GM23338 (cell line): ENCODE results near the gene GNAO1. TPM values are rescaled to one million over a fixed set of nuclear protein-coding genes. Genes with fewer than 3 reads are reported as not detected.

Source experiments
- ATAC-seq: fragments of 200-7000 bp; cut with Tn5 transposase; 3 replicates; pipeline ENCODE4 v1.9.1; 2020
- DNase-seq: peaks from one replicate; pipeline ENCODE4 v3.0.0-alpha.2; 2015; ENCODE audit warnings: low spot score
- H2AFZ ChIP-seq: fragments of 200-600 bp; sonication (generic); 2 replicates; pipeline ENCODE4 v1.8.0; 2016; ENCODE audit warnings: antibody characterized with exemption, mild to moderate bottlenecking, moderate library complexity
- H3F3A ChIP-seq: fragments of 200-600 bp; sonication (generic); replicated peaks from 2 replicates; pipeline ENCODE4 v1.8.0; 2017; ENCODE audit warnings: antibody characterized with exemption, mixed run types, low read depth
- H3K27ac ChIP-seq: fragments of 200-600 bp; sonication (generic); 2 replicates; pipeline ENCODE4 v1.6.1; 2016; ENCODE audit warnings: low read depth
- H3K27me3 ChIP-seq: fragments of 200-600 bp; sonication (generic); 2 replicates; pipeline ENCODE4 v1.8.0; 2016; ENCODE audit warnings: mild to moderate bottlenecking, mixed run types, moderate library complexity; ENCODE audit not compliant: insufficient read depth
- H3K36me3 ChIP-seq: fragments of 200-600 bp; sonication (generic); 2 replicates; pipeline ENCODE4 v1.8.0; 2016; ENCODE audit warnings: mild to moderate bottlenecking; ENCODE audit not compliant: insufficient read depth
- H3K4me1 ChIP-seq: fragments of 200-600 bp; sonication (generic); 2 replicates; pipeline ENCODE4 v1.8.0; 2016; ENCODE audit warnings: mild to moderate bottlenecking, moderate library complexity; ENCODE audit not compliant: insufficient read depth
- H3K4me2 ChIP-seq: fragments of 200-600 bp; sonication (generic); 2 replicates; pipeline ENCODE4 v1.7.1; 2017; ENCODE audit warnings: mixed run types
- H3K4me3 ChIP-seq: fragments of 200-600 bp; sonication (generic); 2 replicates; pipeline ENCODE4 v1.6.1; 2016; ENCODE audit warnings: mixed run types
- H3K79me2 ChIP-seq: fragments of 200-600 bp; sonication (generic); replicated peaks from 2 replicates; pipeline ENCODE4 v1.8.0; 2017; ENCODE audit warnings: mild to moderate bottlenecking; ENCODE audit not compliant: insufficient read depth
- H3K9me2 ChIP-seq: fragments of 200-600 bp; sonication (generic); 2 replicates; pipeline ENCODE4 v1.8.0; 2017; ENCODE audit not compliant: insufficient read depth
- H4K20me1 ChIP-seq: fragments of 200-600 bp; sonication (generic); replicated peaks from 2 replicates; pipeline ENCODE4 v1.8.0; 2017; ENCODE audit warnings: mild to moderate bottlenecking; ENCODE audit not compliant: insufficient read depth
- H3K27ac Mint-ChIP-seq: 2 replicates; pipeline ENCODE4 v1.8.0; 2020; ENCODE audit warnings: inconsistent platforms, mild to moderate bottlenecking, moderate library complexity, mixed read lengths
- H3K27me3 Mint-ChIP-seq: 3 replicates; pipeline ENCODE4 v1.8.0; 2022; ENCODE audit warnings: low read depth, mild to moderate bottlenecking, moderate library complexity, mixed read lengths, inconsistent platforms; ENCODE audit not compliant: insufficient read depth, poor library complexity
- H3K36me3 Mint-ChIP-seq: 3 replicates; pipeline ENCODE4 v1.8.0; 2021; ENCODE audit warnings: low read depth, mild to moderate bottlenecking, inconsistent platforms, moderate library complexity, mixed read lengths
- H3K4me1 Mint-ChIP-seq: 3 replicates; pipeline ENCODE4 v1.8.0; 2020; ENCODE audit warnings: mild to moderate bottlenecking, inconsistent platforms, mixed read lengths
- H3K4me3 Mint-ChIP-seq: 3 replicates; pipeline ENCODE4 v1.8.0; 2021; ENCODE audit warnings: moderate library complexity, mild to moderate bottlenecking, inconsistent platforms, mixed read lengths
- H3K9me3 Mint-ChIP-seq: 3 replicates; pipeline ENCODE4 v1.8.0; 2020; ENCODE audit warnings: moderate library complexity, mild to moderate bottlenecking, inconsistent platforms, mixed read lengths
- CREB1 ChIP-seq: fragments of 250-450 bp; sonication (Bioruptor Pico); IDR thresholded peaks from 2 replicates; pipeline ENCODE4 v1.5.0; 2020; ENCODE audit warnings: low read depth, mild to moderate bottlenecking, moderate library complexity
- CTCF ChIP-seq, 2 experiments: fragments of 200-600 bp in 1 of 2; sonication (generic) in 1 of 2; conservative IDR thresholded peaks; 2 replicates each; pipeline versions ENCODE4 v1.5.1 to v1.6.1; 2016 to 2017; ENCODE audit warnings: antibody characterized with exemption in 2 of 2, low read depth in 2 of 2, mild to moderate bottlenecking in 2 of 2, moderate library complexity in 1 of 2
- ETS1 ChIP-seq: IDR thresholded peaks from 2 replicates; pipeline ENCODE4 v1.6.1; 2016; ENCODE audit warnings: antibody characterized with exemption
- EZH2 ChIP-seq: fragments of 200-600 bp; sonication (generic); IDR thresholded peaks from one replicate; pipeline ENCODE4 v1.8.0; 2017; ENCODE audit warnings: antibody characterized with exemption, mild to moderate bottlenecking, low read depth; ENCODE audit not compliant: unreplicated experiment
- EZH2phosphoT487 ChIP-seq: fragments of 200-600 bp; sonication (generic); IDR thresholded peaks from one replicate; pipeline ENCODE4 v1.8.1; 2018; ENCODE audit warnings: antibody characterized with exemption; ENCODE audit not compliant: unreplicated experiment
- JUNB ChIP-seq: IDR thresholded peaks from one replicate; pipeline ENCODE4 v1.6.1; 2016; ENCODE audit warnings: antibody characterized with exemption; ENCODE audit not compliant: unreplicated experiment
- NANOG ChIP-seq: IDR thresholded peaks from 2 replicates; pipeline ENCODE4 v1.6.1; 2016; ENCODE audit warnings: antibody characterized with exemption, borderline replicate concordance
- POLR2AphosphoS5 ChIP-seq: IDR thresholded peaks from 2 replicates; pipeline ENCODE4 v1.6.1; 2016; ENCODE audit warnings: antibody characterized with exemption, low read depth
- STAT1 ChIP-seq: IDR thresholded peaks from one replicate; pipeline ENCODE4 v1.6.1; 2016; ENCODE audit warnings: antibody characterized with exemption; ENCODE audit not compliant: unreplicated experiment
- ZNF114 ChIP-seq: fragments of 250-450 bp; sonication (Bioruptor Pico); IDR thresholded peaks from 2 replicates; pipeline ENCODE4 v1.5.0; 2020; ENCODE audit warnings: mild to moderate bottlenecking, moderate library complexity
- ZNF331 ChIP-seq: fragments of 250-450 bp; sonication (Bioruptor Pico); IDR thresholded peaks from 2 replicates; pipeline ENCODE4 v1.5.0; 2020; ENCODE audit warnings: low read depth, mild to moderate bottlenecking, moderate library complexity
- ZNF462 ChIP-seq: fragments of 250-450 bp; sonication (Bioruptor Pico); IDR thresholded peaks from 2 replicates; pipeline ENCODE4 v1.5.0; 2020; ENCODE audit warnings: mild to moderate bottlenecking, moderate library complexity
- polyA plus RNA-seq: library from polyadenylated mRNA; unstranded; fragments of >200 nt; fragmentation: Nextera tagmentation; extraction: Ambion mirVana; gene quantifications from 2 replicates; pipeline ENCODE4 v1.2.1, GENCODE V29; 2016
- total RNA-seq: library from RNA; depleted of rRNA; stranded (reverse); fragments of >200 nt; shearing (Covaris generic); gene quantifications from 2 replicates; pipeline ENCODE4 v1.2.3, GENCODE V29; 2014

The GNAO1 gene
- total and polyA plus RNA-seq, 2 experiments from 2014 or later: 6.5 to 24.8 TPM

GRCh38 chr16:56318827-56319140 is 127.5 kb downstream of the GNAO1 start:
- Mint-ChIP-seq H3K36me3 (no peaks in the 10 kb centered on the region; the same call in 2 of the 3 replicates), H3K9me3 (no peaks in the 10 kb centered on the region; the same call in 2 of the 3 replicates), H3K4me1 (peaks cover 3% of the 10 kb centered on the region; the same call in 2 of the 3 replicates), H3K4me3 (no peak overlapping the region), H3K27me3 (peaks cover 11% of the 10 kb centered on the region), H3K27ac (no peak overlapping the region)
- Histone ChIP-seq H3K79me2 (no peaks in the 10 kb centered on the region), H3K27me3 (no peaks in the 10 kb centered on the region), H3K4me1 (no peaks in the 10 kb centered on the region), H3K27ac (no peak overlapping the region), H3K9me2 (no peaks in the 10 kb centered on the region), H3F3A (no peaks in the 10 kb centered on the region), H3K4me3 (no peak overlapping the region), H3K36me3 (no peaks in the 10 kb centered on the region), H2AFZ (no peak overlapping the region), H3K4me2 (no peak overlapping the region), H4K20me1 (no peaks in the 10 kb centered on the region; the same call in 1 of the 2 replicates)
- DNase-seq: no peak
- TF ChIP-seq ETS1 (no peak), ZNF331 (CRISPR knock-in tag) (no peak), EZH2 (no peak), JUNB (no peak), NANOG (no peak)
- no peak for ATAC-seq

- no peaks in the 10 kb centered on the region for H3K36me3 ChIP-seq
- Mint-ChIP-seq H3K4me3 (no peak overlapping the region), H3K36me3 (no peaks in the 10 kb centered on the region; the same call in 2 of the 3 replicates), H3K9me3 (no peaks in the 10 kb centered on the region; the same call in 2 of the 3 replicates), H3K4me1 (peaks cover 3% of the 10 kb centered on the region; the same call in 2 of the 3 replicates), H3K27me3 (peaks cover 11% of the 10 kb centered on the region), H3K27ac (no peak overlapping the region)
- H3K4me2 ChIP-seq: no peak overlapping the region
- no peaks in the 10 kb centered on the region for H3K27me3 ChIP-seq
- TF ChIP-seq ZNF462 (CRISPR knock-in tag) (no peak), POLR2AphosphoS5 (no peak), STAT1 (no peak), NANOG (no peak), CTCF (conservative IDR thresholded peaks at IDR 0.05; ENCODE audit: low read depth in 2 of 2) (no peak), ETS1 (no peak), EZH2 (no peak), ZNF331 (CRISPR knock-in tag) (no peak), ZNF114 (CRISPR knock-in tag) (no peak), EZH2phosphoT487 (no peak), CREB1 (CRISPR knock-in tag) (no peak), JUNB (no peak)
- H3F3A ChIP-seq: no peaks in the 10 kb centered on the region
- no peaks in the 10 kb centered on the region for H3K4me1 ChIP-seq
- no peak overlapping the region for H2AFZ ChIP-seq
- DNase-seq: no peak
- H3K9me2 ChIP-seq: no peaks in the 10 kb centered on the region
- no peaks in the 10 kb centered on the region for H3K79me2 ChIP-seq
- no peak for ATAC-seq
- no peaks in the 10 kb centered on the region; the same call in 1 of the 2 replicates for H4K20me1 ChIP-seq
- no peak overlapping the region for H3K4me3 ChIP-seq
- H3K27ac ChIP-seq: no peak overlapping the region
Observed at GRCh38 chr16:56319376-56319775, 128.1 kb downstream of the GNAO1 start.
